ENCODE results near the gene MAST4.
"Not testable (repeated sequence)": the region's sequence is repeated elsewhere in the genome, so short reads cannot be mapped to it uniquely, and the experiment has no call there.

The MAST4 gene

DNA sequence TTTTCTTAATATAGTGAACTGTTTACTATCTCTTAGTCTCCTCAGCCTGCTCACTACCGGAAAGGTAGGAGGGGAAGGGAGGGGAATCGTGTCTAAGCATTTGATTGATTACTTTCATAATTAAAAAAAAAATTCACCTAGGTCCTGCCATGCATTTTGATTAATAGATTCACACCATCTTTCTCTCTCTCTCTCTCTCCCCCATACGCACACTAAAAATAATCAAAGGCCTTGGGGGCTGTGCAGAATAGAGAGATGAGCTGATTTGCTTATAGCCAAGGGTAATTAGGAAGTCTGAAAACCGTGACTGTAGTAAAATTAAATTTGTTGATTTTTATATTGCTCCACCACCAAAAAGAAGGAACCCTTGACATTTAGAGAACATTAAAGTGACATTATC is 550.8 kb downstream of the MAST4 start:
- no peak for DNase-seq

- no peak for DNase-seq
These were observed 551.6 kb downstream of the MAST4 start for GRCh38 chr5:67147760-67148159.

GRCh38 chr5:67149057-67149950 is 553.1 kb downstream of the MAST4 start:
- DNase-seq, result peak; percentile 37

DNA sequence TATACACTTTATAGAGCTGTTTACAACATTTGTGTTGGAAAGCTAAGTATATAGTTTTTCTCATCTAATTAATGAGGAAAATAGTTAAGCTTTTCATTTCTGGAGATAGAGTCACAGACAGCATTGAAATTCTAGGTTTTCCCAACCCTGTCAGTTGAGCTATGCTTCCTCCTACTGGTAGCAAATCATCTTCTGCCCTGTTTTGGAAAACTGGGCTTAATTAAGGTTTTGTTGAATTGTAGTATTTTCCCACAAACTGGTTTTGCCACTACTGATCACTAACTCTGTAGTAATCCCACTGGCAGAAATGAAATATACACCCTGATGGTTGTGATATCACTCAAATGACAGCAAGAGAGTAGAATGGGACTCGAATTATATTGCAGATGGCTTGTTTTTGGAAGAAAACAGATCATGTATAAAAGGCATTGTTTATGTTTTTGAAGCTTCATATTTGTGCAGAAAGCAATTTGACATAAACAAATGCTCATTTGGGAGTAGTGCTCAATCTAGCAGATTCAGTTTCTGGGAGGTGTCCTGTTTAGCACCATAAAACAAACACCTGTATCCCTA is 553.8 kb downstream of the MAST4 start:
- DNase-seq, result no peak

GRCh38 chr5:67152400-67152799 is 556.2 kb downstream of the MAST4 start:
- no peak for DNase-seq

- no peak for DNase-seq
These were observed 557.1 kb downstream of the MAST4 start for GRCh38 chr5:67153292-67153691.

DNA sequence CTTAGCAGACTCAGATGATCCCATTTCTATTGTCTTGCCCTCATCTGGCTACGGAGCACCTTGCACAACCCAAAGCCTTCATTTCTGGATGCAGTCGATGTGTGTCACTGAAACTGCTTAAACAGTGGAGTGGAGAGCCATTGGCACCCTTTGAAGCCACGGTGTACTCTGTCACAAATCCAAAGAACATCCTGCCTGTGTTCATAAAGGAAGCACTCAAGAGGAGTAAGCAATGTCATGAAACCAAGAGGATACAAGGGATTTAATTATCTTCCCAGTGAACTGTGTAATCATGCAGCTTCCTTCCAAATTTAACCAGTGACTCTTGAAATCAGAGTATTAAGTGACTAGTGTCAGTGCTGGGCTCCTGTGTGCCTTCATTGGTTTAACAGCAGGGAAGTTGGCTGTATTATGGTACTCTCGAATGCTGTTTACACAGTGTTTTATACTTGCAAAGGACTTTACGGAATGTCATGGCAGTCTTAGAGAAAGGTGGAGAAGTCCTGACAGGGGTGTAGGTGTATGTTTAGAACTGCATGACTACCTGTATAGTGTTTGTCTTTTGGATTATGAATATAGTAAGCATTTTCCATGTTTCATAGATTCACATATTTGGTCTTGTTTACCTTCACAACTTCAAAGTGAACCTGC is 558.5 kb downstream of the MAST4 start:
- no peak for DNase-seq

- DNase-seq, result no peak
These were observed 560.9 kb downstream of the MAST4 start for GRCh38 chr5:67156976-67157583.

GRCh38 chr5:67160272-67160671 is 564.1 kb downstream of the MAST4 start:
- no peak for DNase-seq

GRCh38 chr5:67160985-67161384 is 564.8 kb downstream of the MAST4 start:
- DNase-seq, result no peak

GRCh38 chr5:67161767-67162166 is 565.6 kb downstream of the MAST4 start:
- no peak for DNase-seq

DNA sequence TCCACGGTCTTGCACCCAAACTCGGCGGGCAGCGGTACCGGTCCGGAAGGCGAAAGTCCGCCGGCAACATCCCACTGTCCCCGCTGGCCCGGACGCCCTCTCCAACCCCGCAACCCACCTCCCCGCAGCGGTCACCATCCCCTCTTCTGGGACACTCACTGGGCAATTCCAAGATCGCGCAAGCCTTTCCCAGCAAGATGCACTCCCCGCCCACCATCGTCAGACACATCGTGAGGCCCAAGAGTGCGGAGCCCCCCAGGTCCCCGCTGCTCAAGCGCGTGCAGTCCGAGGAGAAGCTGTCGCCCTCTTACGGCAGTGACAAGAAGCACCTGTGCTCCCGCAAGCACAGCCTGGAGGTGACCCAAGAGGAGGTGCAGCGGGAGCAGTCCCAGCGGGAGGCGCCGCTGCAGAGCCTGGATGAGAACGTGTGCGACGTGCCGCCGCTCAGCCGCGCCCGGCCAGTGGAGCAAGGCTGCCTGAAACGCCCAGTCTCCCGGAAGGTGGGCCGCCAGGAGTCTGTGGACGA is 567.1 kb downstream of the MAST4 start:
- no peak for DNase-seq

DNA sequence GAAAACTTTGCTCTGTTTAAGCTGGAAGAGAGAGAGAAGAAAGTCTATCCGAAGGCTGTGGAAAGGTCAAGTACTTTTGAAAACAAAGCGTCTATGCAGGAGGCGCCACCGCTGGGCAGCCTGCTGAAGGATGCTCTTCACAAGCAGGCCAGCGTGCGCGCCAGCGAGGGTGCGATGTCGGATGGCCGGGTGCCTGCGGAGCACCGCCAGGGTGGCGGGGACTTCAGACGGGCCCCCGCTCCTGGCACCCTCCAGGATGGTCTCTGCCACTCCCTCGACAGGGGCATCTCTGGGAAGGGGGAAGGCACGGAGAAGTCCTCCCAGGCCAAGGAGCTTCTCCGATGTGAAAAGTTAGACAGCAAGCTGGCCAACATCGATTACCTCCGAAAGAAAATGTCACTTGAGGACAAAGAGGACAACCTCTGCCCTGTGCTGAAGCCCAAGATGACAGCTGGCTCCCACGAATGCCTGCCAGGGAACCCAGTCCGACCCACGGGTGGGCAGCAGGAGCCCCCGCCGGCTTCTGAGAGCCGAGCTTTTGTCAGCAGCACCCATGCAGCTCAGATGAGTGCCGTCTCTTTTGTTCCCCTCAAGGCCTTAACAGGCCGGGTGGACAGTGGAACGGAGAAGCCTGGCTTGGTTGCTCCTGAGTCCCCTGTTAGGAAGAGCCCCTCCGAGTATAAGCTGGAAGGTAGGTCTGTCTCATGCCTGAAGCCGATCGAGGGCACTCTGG is 567.8 kb downstream of the MAST4 start:
- DNase-seq, result no peak

DNA sequence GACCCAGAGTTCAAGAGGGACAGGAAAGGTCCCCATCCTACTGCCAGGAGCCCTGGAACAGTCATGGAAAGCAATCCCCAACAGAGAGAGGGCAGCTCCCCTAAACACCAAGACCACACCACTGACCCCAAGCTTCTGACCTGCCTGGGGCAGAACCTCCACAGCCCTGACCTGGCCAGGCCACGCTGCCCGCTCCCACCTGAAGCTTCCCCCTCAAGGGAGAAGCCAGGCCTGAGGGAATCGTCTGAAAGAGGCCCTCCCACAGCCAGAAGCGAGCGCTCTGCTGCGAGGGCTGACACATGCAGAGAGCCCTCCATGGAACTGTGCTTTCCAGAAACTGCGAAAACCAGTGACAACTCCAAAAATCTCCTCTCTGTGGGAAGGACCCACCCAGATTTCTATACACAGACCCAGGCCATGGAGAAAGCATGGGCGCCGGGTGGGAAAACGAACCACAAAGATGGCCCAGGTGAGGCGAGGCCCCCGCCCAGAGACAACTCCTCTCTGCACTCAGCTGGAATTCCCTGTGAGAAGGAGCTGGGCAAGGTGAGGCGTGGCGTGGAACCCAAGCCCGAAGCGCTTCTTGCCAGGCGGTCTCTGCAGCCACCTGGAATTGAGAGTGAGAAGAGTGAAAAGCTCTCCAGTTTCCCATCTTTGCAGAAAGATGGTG is 568.8 kb downstream of the MAST4 start:
- DNase-seq, result no peak

- DNase-seq, result peak; percentile 85
These were observed 569.6 kb downstream of the MAST4 start for GRCh38 chr5:67165526-67166459.

GRCh38 chr5:67166460-67167285 is 570.5 kb downstream of the MAST4 start:
- DNase-seq, result no peak

DNA sequence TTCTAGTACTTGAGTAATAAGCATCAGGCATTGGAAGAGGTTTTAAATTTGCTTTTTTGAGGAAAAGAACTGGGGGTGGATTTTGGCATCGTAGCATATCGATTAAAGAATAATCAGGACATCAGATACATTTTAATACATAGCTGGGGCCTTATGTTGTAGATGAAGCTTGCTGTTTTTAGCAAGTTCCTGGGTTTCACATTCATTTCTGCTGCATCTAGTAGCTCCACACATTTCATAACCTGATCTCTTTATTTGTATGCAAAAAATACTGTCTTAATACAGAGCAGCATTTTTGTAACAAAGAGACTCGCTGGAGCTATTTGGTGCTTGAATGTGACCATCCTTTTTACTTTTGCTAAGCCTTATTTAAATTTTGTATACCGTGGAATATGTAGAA is 571.9 kb downstream of the MAST4 start:
- no peak for DNase-seq

GRCh38 chr5:67170767-67171166 is 574.6 kb downstream of the MAST4 start:
- no peak for DNase-seq

DNA sequence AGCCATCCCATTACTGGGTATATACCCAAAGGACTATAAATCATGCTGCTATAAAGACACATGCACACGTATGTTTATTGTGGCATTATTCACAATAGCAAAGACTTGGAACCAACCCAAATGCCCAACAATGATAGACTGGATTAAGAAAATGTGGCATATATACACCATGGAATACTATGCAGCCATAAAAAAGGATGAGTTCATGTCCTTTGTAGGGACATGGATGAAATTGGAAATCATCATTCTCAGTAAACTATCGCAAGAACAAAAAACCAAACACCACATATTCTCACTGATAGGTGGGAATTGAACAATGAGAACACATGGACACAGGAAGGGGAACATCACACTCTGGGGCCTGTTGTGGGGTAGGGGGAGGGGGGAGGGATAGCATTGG is 577.2 kb downstream of the MAST4 start:
- not testable (repeated sequence) for DNase-seq

DNA sequence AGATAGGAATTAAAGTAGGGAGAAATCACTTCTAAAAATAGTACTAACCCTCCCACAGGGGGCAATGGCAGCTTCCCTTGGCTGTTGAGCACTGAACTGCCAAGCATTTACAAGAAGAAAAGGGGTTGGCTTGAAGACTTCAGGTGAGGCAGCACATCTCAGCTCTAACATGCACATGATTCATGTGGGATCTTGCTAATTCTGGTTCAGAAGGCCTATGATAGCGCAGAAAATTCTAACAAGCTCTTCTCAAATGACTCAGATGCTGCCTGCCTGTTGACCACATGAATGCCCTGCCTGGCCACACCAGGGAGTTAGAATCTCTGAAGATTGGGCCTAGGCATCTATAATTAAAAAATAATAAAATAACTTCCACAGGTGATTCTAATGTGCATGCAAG is 577.8 kb downstream of the MAST4 start:
- no peak for DNase-seq
